Activated T-cell treated with anti-CD3 and anti-CD28 coated beads, Interleukin-2, amount 50 U/mL, for 4 hours (primary cell): ENCODE results near the gene FARSA. TPM values are rescaled to one million over a fixed set of nuclear protein-coding genes. Genes with fewer than 3 reads are reported as not detected.
"Not testable (repeated sequence)": the region's sequence is repeated elsewhere in the genome, so short reads cannot be mapped to it uniquely, and the experiment has no call there.

ENCODE experiments used
- ATAC-seq, 2 donors: fragments of 200-7000 bp; cut with Tn5 transposase; one replicate each; pipeline ENCODE4 v1.10.0; 2021
- DNase-seq: peaks from one replicate; pipeline ENCODE4 v3.0.0-alpha.2; 2020
- H3K27me3 Mint-ChIP-seq: one replicate; pipeline ENCODE4 v1.8.0; 2021; ENCODE audit warnings: low read depth, mixed read lengths
- H3K36me3 Mint-ChIP-seq: one replicate; pipeline ENCODE4 v1.8.0; 2022; ENCODE audit warnings: mixed read lengths; ENCODE audit not compliant: insufficient read depth
- H3K4me1 Mint-ChIP-seq: one replicate; pipeline ENCODE4 v1.8.0; 2021; ENCODE audit warnings: low read depth, mixed read lengths
- H3K4me3 Mint-ChIP-seq: one replicate; pipeline ENCODE4 v1.8.0; 2021; ENCODE audit warnings: mild to moderate bottlenecking, moderate library complexity, mixed read lengths
- H3K9me3 Mint-ChIP-seq: one replicate; pipeline ENCODE4 v1.8.0; 2021; ENCODE audit warnings: mixed read lengths
- total RNA-seq, 3 donors: library from RNA; stranded (reverse); gene quantifications; one replicate each; pipeline ENCODE4 v1.2.1, GENCODE V29; 2021

Gene FARSA
- total RNA-seq, result 100 to 1,000 TPM; 345 to 368 (median 368) TPM

DNA sequence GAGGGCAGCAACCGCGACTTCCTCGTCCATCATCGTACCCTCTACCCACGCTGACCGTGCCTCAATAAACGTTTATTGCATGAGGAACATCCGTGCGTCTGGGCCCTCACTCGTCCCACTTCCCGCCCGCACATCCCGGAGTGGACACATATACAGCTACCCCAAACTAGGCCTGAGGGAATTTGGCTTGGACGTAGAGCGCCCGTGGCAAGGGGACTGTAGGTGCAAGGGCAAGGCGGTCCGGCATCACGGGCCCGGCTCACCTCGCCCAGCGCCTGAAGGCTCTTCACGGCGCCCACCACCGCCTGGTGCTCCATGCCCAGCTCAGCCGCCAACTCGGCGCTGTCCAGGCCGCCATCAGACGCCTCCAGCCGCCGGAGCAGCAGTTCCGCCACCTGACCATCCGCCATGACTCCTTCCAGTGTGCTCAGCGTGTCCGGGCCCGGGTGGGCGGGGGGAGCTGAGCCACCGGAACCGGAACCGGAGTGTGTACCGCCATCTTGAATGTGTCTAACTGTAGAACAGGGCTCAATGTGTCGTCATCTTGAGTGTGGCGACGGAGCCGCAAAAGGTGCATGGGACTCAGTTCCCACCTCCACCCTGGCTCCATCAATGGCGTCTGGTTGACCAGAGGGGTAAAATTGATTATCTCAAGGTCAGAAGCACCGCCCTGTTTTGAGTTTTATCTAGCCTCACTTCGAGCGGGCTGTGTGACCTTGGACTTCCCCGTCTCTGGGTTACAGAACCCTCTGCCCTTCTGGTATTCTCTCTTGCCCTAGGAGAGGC is at the start of gene FARSA:
Gene FARSA, minus strand, starts transcription at position 425 of the 786 bp plus-strand sequence. Its CDS starts 15 bp downstream, at position 410.
- DNase-seq (peak; percentile 83), ATAC-seq (peak; percentile 73 to 76)
- H3K27me3 Mint-ChIP-seq, result no peaks in the 10 kb centered on the region
- no peaks in the 10 kb centered on the region for H3K9me3 Mint-ChIP-seq
- H3K4me1 Mint-ChIP-seq, result peaks cover 31% of the 10 kb centered on the region
- peak within 1 kb of the TSS; percentile 100 for H3K4me3 Mint-ChIP-seq
- peaks cover 17% of the 10 kb centered on the region for H3K36me3 Mint-ChIP-seq

DNA sequence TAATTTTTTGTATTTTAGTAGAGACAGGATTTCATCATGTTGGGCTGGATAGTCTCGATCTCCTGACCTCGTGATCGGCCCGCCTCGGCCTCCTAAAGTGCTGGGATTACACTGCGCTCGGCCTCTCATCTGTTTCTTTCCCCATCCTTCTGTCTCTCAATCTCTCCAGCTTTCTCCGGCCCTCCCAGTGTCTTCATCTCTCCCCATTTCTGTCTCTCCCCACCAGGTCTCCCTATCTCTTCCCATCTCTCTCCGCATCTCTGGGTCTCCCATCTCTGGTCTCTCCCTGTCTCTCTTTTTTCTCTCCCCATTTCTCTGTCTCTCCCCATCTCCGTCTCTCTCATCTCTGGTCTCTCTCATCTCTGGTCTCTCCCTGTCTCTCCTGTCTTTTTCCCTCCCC is 49.6 kb upstream of the FARSA start:
- H3K27me3 Mint-ChIP-seq, result peaks cover 8% of the 10 kb centered on the region
- DNase-seq (no peak), ATAC-seq (no peak)
- H3K9me3 Mint-ChIP-seq, result no peaks in the 10 kb centered on the region
- no peaks in the 10 kb centered on the region for H3K36me3 Mint-ChIP-seq
- H3K4me1 Mint-ChIP-seq, result peaks cover 5% of the 10 kb centered on the region
- no peak overlapping the region for H3K4me3 Mint-ChIP-seq

DNA sequence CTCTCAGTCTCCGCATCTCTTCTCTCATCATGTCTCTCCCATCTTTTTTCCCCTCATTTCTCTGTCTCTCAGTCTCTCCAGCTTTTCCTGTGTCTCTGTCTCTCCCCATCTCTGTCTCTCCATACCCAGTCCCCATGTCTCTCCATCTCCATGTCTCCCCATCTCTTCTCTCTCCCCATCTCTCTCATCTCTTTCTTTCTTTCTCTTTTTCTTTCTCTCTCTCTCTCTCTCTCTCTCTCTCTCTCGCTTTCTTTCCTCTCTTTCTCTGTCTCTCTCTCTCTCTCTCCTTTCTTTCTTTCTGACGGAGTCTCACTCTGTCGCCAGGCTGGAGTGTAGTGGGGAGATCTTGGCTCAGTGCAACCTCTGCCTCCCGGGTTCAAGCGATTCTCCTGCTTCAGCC is 49.1 kb upstream of the FARSA start:
- ATAC-seq (no peak), DNase-seq (no peak)
- Mint-ChIP-seq H3K27me3 (peaks cover 12% of the 10 kb centered on the region), H3K9me3 (no peaks in the 10 kb centered on the region), H3K4me1 (peaks cover 6% of the 10 kb centered on the region), H3K36me3 (no peaks in the 10 kb centered on the region), H3K4me3 (no peak overlapping the region)

DNA sequence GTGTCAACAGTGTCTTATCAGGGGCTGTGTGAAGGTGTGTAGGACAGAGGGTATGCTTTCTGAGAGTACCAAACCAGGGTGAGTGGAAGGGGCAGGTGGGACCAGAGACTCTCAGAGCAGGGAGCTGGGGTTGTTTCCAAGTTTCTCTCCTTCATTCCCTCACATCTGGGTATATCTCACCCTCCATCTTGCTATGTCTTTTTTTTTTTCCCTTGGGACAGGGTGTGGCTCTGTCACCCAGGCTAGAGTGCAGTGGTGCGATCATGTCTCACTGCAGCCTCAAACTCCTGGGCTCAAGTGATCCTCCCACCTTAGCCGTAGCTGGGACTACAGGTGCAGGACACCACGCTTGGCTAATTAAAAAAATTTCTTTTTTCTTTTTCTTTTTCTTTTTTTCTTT is 46.5 kb upstream of the FARSA start:
- Mint-ChIP-seq H3K4me3 (no peak overlapping the region), H3K36me3 (no peaks in the 10 kb centered on the region), H3K9me3 (no peaks in the 10 kb centered on the region), H3K4me1 (peaks cover 3% of the 10 kb centered on the region), H3K27me3 (peaks cover 15% of the 10 kb centered on the region)
- DNase-seq, result no peak
- ATAC-seq, result no peak

DNA sequence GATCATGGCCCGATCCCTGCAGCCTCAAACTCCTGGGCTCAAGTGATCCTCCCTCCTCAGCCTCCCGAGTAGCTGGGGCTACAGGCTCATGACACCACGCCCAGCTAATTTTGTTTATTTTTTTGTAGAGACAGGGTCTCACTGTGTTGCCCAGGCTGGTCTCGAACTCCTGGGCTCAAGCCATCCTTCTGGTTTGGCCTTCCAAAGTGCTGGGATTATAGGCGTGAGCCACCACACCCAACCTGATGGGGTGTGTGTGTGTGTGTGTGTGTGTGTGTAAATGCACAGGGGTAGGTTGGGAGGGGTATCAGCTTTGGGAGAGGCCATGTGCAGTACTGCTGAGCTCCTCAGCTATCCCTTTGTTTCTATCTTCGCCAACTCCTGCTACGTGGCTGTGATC is 42.6 kb upstream of the FARSA start:
- H3K4me3 Mint-ChIP-seq, H3K36me3 Mint-ChIP-seq, ATAC-seq, H3K9me3 Mint-ChIP-seq, H3K4me1 Mint-ChIP-seq, DNase-seq: not testable (repeated sequence)
- H3K27me3 Mint-ChIP-seq, result peaks cover 16% of the 10 kb centered on the region

DNA sequence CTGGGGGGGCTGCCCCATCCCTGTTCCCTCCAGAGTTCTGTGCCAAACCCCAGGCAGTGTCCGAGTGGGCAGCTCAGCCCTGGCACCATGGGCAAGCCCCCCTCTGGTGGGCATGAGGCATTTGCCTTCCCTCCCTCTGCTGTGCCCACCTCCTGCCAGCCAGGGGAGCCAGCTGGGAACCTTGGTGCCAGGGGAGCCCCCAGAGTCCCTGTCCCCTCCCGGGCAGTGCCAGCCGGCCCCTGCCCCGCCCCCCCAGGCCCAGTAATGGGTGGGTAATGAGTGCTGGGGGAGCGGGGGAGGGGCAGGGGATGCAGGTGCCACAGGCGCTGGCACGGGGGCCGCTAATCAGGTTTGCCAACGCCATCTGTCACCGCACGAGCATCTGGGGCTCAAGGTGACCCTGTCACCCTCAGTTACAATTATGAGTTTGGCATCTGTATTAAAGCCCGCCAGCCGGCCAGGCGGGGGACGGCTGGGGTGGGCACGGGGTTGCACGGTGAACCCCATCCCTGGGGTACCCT is 41.8 kb upstream of the FARSA start:
- ATAC-seq (no peak), DNase-seq (no peak)
- Mint-ChIP-seq H3K36me3 (no peaks in the 10 kb centered on the region), H3K4me3 (no peak overlapping the region), H3K9me3 (no peaks in the 10 kb centered on the region), H3K27me3 (peaks cover 14% of the 10 kb centered on the region), H3K4me1 (peaks cover 5% of the 10 kb centered on the region)

DNA sequence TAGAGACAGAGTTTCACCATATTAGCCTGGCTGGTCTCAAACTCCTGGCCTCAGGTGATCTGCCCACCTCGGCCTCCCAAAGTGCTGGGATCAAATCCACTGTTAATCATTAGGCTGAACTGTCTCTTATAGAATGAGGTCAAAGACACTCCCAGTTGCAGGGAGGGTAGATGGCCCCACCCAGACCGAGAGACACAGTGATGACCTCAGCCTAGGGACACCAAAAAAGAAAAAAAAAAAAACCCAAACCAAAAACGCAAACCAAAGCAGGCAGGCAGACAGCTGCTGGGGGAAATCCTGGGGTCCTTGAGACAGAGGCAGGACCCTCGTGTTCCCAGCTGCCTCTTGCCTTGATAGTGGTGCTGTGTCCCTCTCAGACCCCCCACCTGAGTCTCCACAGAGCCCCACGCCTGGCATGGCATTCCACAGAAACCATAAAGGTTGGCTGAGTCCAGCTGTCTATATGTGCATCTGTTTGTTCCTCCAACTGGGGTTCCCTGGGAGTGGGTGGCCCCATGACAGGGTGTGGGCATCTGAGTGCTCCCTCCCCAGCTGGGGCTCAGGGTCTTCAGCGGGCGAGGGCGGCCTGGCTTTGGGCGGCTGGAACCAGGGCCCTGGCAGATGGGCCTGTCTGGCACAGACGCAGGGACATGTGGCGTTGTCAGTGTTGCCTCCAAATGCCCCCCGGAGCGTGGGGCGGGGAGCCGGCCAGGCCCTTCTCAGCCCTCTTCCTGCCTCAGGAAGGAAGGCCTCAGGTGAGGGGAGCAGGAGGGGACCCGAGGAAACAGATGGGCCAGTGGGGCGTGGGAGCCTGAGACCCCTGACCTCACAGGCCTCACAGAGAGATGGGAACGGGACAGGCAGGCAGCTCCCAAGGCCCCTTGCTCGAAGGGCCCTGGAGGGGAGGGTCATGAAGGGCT is 41.0 kb upstream of the FARSA start:
- ATAC-seq (no peak), DNase-seq (no peak)
- no peaks in the 10 kb centered on the region for H3K9me3 Mint-ChIP-seq
- H3K27me3 Mint-ChIP-seq, result peaks cover 14% of the 10 kb centered on the region
- no peak overlapping the region for H3K4me3 Mint-ChIP-seq
- no peaks in the 10 kb centered on the region for H3K36me3 Mint-ChIP-seq
- peaks cover 10% of the 10 kb centered on the region for H3K4me1 Mint-ChIP-seq

DNA sequence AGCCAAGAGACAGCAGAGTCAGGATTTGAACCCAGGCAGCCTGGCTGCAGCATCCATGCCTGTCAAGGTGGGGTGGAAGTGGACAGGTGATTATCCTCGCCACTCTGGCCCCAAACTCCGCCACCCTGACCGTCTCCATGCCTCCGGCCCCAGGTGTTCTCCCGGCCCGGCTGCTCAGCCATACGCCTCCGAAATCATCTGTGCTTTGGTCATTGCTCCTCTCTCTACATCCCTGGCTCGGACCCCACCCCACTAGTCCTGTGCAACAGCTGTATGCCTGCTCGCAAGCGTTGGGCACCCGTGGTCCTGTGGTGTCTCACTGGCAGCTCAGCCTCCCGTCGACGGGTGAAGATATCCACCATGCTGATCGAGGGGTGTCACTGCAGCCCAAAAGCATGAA is 39.7 kb upstream of the FARSA start:
- Mint-ChIP-seq H3K4me3 (no peak overlapping the region), H3K27me3 (peaks cover 10% of the 10 kb centered on the region), H3K36me3 (no peaks in the 10 kb centered on the region), H3K4me1 (peaks cover 10% of the 10 kb centered on the region), H3K9me3 (no peaks in the 10 kb centered on the region)
- ATAC-seq (no peak), DNase-seq (no peak)

DNA sequence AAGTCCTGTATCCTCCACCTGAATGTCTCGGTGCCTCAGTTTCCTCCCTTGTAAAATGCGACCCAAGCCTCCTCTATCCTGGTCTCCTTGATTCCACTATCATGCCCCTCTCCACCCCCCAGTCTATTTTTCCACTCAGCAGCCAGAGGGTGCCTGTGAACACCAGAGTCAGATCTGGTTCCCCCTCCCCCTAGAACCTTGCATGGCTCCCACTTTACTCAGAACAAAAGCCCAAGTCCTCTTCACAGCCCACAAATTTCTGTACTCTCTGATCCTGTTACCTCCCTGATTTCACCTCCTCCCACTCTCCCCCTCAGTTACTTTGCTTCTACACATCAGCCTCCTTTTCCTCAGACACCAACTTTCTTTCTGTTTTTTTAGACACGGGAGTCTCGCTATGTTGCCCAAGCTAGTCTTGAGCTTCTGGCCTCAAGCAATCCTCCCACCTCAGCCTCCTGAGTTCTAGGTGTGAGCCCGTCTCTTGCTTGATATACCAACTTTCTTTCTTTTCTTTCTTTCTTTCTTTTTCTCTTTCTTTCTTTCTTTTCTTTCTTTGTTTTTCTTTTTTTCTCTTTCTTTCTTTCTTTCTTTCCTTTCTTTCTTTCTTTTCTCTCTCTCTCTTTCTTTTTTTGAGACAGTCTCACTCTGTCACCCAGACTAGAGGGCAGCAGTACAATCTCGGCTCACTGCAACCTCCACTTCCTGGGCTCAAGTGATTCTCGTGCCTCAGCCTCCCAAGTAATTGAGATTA is 36.7 kb upstream of the FARSA start:
- Mint-ChIP-seq H3K27me3 (peaks cover 1% of the 10 kb centered on the region), H3K9me3 (no peaks in the 10 kb centered on the region), H3K36me3 (no peaks in the 10 kb centered on the region), H3K4me3 (no peak overlapping the region), H3K4me1 (peaks cover 11% of the 10 kb centered on the region)
- ATAC-seq (no peak), DNase-seq (no peak)

DNA sequence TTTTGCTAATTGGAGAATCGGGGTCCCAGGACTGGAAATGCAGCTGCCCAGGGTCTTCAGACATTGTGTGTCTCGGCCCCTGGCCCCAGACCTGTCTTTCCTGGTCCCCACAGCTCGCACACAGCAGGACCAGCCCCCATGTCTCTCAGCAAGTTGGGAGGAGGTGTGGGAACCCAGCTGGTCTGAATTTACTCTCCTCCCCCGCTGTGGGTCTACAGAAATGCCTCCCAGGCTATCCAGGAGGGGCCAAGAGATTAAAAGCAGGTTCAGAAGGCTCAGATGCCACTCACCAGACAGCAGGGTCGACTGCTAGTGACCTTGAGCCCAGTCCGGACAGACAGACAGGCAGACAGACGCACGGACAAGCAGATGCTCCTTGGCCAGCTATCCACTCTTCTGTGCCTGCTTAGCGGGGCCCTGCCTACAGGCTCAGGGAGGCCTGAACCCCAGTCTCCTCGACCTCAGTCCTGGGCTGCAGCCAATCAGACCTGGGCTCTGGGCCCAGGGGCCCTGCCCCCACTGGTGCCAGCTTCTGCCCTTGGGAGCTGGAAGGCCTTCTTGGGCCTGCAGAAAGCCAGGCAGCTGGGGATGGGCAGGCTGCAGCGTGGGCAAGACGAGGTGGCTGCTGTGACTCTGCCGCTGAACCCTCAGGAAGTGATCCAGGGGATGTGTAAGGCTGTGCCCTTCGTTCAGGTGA is 35.9 kb upstream of the FARSA start, which contains the start of gene DAND5:
Gene DAND5, plus strand, starts transcription at position 285 of the 697 bp plus-strand sequence. Its CDS starts 85 bp downstream, at position 370.
- H3K36me3 Mint-ChIP-seq, result no peaks in the 10 kb centered on the region
- H3K9me3 Mint-ChIP-seq, result no peaks in the 10 kb centered on the region
- H3K4me3 Mint-ChIP-seq, result no peak within 1 kb of the TSS
- peaks cover 1% of the 10 kb centered on the region for H3K27me3 Mint-ChIP-seq
- H3K4me1 Mint-ChIP-seq, result peaks cover 15% of the 10 kb centered on the region
- ATAC-seq, result no peak
- DNase-seq, result no peak

DNA sequence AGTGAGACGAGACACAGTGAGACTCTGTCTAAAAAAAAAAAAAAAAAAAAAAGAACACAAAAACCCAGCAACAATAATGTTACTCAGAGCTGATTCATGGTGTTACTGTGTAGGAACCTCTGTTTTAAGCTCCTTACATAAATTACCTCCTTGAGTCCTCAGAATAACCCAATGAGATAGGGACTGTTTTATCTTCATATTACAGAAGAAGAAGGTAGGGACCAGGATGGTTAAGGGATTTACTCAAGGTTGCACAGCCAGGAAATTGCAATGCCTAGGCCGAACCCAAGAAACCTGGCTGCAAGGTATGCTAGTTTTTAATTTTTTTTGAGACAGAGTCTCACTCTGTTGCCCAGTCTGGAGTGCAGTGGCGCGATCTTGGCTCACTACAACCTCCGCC is 34.4 kb upstream of the FARSA start:
- Mint-ChIP-seq H3K36me3 (no peaks in the 10 kb centered on the region), H3K27me3 (no peaks in the 10 kb centered on the region), H3K4me3 (no peak overlapping the region), H3K4me1 (peaks cover 15% of the 10 kb centered on the region), H3K9me3 (no peaks in the 10 kb centered on the region)
- ATAC-seq, result no peak
- DNase-seq, result no peak

DNA sequence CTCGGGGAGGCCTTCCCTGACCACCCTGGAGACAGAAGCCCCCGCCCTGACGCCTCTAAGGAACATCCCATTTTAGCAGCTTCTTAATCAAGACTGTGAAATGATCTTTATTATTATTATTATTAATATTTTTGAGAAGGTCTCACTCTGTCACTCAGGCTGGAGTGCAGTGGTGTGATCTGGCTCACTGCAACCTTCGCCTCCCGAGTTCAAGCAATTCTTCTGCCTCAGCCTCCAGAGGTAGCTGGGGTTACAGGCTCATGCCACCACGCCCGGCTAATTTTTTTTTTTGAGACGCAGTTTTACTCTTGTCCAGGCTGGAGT is 32.3 kb upstream of the FARSA start:
- H3K27me3 Mint-ChIP-seq, result no peaks in the 10 kb centered on the region
- H3K4me1 Mint-ChIP-seq, result peaks cover 15% of the 10 kb centered on the region
- H3K9me3 Mint-ChIP-seq, result no peaks in the 10 kb centered on the region
- H3K4me3 Mint-ChIP-seq, result peak overlapping the region; percentile 61
- ATAC-seq (no peak), DNase-seq (no peak)
- H3K36me3 Mint-ChIP-seq, result no peaks in the 10 kb centered on the region

DNA sequence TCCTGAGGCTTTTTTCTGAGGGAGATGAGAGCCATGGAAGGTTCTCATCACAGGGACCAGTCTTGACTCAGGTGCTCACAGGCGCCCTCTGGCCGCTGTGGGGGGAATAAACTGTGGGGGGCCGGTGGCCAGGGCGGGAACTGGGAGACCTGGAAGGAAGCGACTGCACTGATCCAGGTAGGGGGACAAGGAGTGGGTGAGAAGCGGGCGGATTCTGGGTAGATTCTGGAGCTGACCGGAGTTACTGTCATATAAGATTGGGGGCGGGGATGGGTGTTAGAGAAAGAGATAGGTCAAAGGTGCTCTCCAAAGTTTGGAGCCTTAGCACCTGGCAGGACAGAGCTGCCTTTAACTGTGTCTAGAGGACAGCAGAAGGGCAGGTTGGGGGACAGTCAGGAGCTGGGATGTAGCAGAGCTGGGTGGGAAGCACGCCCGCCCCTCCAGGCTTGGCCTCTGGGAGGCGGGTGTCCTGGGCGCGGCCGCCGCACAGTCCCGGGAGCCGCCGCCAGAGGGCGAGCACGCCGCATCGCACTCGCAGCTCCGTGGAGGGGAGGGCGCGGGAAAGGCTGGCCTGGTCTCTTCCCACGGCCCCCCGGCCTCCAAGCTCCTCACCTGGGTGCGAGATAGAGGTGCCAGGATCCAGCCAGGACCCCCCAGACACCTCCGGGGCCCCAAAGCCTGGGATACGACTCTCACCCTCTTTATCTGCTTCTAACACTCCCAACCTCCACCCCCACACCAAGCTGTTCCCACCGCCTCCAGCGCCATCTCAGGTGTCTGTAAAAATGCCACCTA is 31.7 kb upstream of the FARSA start:
- Mint-ChIP-seq H3K27me3 (peaks cover under 1% of the 10 kb centered on the region), H3K36me3 (no peaks in the 10 kb centered on the region), H3K9me3 (no peaks in the 10 kb centered on the region), H3K4me3 (peak overlapping the region; percentile 84), H3K4me1 (peaks cover 11% of the 10 kb centered on the region)
- DNase-seq (peak; percentile 77), ATAC-seq (peak; percentile 97 to 99)
